ENCODE results near the gene CD72.
"Not testable (repeated sequence)": the region's sequence is repeated elsewhere in the genome, so short reads cannot be mapped to it uniquely, and the experiment has no call there.

The CD72 gene

DNA sequence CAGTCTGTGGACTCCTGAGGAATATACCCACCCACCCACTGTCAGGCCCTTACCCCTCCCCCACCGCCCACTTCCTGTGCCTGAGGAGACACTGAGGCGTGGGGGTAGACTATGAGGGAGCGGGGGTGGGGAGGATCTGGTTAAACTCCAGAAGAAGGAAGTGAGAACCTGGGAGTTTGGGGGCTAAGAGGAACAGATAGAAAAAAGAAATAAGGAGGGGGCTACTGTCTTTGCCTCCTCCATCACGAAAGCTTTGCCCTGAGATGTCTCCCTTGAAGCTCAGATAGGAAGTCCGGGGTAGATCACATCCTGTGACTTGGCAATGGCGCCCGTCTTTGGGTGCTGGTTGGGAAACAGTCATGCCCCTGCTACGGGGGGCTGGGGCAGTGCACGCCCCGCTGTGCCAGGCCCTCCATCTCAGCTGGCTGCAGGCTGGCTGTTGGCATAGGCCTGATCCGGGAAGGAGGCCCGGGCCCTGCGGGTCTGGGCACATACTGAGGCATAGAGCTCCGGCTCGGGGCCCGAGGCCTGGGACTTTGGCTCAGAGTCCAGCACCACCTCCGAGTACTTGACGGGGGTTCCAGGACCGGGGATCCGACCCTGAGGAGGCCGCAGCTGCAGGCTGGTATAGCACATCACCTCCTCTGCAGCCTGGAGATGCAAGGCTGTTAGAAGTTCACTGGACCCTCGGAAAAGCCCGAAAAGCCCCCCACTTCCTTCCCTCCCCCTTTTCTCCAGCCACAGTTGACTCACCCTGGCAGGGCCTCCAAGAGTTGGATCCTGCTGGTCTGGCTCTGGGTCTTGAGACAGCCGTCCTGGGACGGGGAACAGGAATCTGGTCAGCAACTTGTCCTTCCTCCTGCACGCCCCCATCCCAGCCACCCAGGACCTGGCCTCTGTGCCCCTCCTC, 31.5 kb upstream of the CD72 start:
- DNase-seq: peak; percentile 83

GRCh38 chr9:35646533-35647265, 28.5 kb upstream of the CD72 start:
- peak; percentile 83 for DNase-seq

DNA sequence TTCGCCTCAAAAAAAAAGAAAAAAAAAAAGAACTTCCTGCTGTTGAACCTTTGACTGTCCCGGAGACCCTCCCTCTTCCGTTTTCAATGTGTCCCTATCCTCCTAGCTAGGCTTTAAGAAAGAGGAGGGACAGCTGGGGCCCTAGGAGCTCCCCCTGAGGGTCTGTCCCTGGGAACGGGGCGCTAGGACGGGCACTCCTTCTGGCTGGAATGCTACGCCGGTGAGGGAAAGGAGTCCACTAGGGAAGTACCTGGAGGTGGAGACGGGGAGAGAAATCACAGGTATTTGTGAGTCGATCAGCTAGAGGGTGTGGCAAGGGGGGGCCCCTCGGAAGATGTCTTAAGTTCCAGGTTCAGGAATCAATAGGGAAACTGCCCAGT, 27.9 kb upstream of the CD72 start:
- peak; percentile 9 for DNase-seq

DNA sequence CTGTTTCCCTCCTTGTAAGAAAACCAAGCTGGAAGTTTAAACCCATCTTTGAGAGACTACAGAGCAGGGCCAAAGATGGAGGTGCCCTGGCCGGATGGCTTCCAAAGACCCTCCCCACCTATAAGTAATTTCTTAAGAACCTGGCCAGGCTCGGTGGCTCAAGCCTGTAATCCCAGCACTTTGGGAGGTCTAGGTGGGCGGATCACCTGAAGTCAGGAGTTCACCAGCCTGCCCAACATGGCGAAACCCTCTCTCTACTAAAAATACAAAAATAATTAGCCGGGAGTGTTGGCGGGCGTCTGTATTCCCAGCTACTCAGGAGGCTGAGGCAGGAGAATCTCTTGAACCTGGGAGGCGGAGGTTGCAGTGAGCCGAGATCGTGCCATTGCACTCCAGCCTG, 27.5 kb upstream of the CD72 start:
- not testable (repeated sequence) for DNase-seq

- DNase-seq: no peak
Observed at GRCh38 chr9:35643046-35643445, 24.8 kb upstream of the CD72 start.

DNA sequence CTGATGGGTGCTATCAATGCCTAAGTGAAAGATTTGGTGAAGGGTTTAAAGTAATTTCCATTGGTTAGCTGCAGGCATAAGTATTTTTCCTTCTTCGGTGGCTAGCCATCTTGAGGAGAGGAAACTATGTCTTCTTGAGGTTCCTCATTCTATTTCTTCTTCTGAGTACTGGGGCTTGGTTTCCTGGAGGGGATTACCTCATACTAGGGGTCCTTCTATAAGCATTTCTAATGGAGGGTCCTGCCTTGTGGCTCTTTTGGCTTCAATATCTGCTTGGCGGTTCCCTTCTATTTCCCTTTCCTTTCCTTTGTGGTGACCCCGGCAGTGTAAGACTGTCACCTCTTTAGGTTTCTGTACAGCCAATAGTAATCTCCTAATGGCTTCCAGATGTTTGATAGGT, 23.3 kb upstream of the CD72 start:
- peak; percentile 67 for DNase-seq

- not testable (repeated sequence) for DNase-seq
Observed at GRCh38 chr9:35640431-35640830, 22.2 kb upstream of the CD72 start.

DNA sequence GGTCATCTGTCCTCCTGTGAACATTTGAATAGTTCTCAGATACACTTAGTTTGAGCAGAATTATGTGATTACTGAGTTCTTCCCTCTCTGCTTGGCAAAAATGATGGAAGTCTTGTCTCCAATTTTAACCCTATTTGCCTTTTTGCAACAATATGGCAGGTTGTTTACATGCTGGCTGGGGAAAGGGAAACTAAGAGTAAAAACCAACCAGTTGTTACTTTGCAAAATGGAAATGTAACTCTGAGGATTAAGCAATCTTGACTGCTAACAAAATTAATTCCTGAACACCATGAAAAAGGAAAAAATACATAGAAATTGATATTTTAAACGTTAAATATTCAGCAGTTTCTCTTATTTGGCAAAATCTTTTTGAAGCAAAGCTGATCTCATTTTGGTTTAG, 21.4 kb upstream of the CD72 start:
- peak; percentile 14 for DNase-seq

DNA sequence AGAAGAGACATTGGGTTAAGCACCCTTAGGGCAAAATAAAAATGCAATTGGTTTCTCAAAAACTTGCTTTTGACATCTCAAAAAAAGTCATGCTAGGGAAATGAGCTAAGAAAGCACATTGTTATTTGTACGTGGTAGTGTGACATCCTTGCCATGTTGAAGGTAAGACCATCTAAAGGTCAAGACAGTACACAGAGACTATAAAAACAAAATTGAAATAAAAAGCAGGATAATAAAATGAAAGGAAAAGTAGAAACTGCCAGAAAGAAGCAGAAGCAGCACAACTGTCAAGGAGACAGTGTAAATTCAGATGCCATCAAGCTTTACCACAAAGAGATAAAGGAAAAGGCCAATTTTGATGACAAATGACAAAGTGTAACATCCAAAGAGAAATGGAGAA, 21.0 kb upstream of the CD72 start:
- DNase-seq: not testable (repeated sequence)

GRCh38 chr9:35638751-35639150, 20.5 kb upstream of the CD72 start:
- not testable (repeated sequence) for DNase-seq

DNA sequence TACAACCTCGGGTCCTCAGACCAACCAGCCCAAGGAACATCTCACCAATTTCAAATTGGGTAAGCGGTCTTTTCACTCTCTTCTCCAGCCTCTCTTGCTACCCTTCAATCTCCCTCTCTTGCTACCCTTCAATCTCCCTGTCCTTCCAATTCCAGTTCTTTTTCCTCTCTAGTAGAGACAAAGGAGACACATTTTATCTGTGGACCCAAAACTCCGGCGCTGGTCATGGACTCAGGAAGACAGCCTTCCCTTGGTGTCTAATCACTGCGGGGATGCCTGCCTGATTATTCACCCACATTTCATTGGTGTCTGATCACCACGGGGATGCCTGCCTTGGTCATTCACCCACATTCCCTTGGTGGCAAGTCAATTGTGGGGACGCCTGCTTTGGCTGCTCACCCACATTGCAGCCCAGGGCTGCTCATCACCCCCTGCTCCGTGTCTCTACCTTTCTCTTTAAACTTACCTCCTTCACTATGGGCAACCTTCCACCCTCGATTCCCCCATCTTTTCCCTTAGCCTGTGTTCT, 19.3 kb upstream of the CD72 start:
- not testable (repeated sequence) for DNase-seq

GRCh38 chr9:35636877-35637246, 18.6 kb upstream of the CD72 start:
- DNase-seq: not testable (repeated sequence)

GRCh38 chr9:35636135-35636876, 18.1 kb upstream of the CD72 start:
- DNase-seq: peak; percentile 65

DNA sequence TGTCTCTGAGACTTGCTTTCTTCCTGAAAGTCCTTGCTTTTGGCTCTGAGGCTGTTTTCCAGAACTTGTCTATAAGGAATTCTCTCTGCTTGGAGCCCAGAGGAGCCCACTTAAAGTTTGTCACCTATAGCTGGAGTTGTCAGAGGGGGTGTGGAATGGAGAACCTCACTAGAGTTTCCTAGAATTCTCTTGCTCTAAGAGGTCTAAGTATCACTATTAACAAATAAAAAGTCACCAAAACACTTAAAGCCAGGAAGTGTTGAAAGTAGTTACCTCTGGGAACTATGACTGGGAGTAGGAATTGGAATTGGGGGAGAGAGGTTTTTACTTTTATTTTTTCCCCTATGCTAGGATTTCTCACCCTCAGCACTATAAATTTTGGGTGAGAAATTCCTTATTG, 17.5 kb upstream of the CD72 start:
- peak; percentile 13 for DNase-seq

DNA sequence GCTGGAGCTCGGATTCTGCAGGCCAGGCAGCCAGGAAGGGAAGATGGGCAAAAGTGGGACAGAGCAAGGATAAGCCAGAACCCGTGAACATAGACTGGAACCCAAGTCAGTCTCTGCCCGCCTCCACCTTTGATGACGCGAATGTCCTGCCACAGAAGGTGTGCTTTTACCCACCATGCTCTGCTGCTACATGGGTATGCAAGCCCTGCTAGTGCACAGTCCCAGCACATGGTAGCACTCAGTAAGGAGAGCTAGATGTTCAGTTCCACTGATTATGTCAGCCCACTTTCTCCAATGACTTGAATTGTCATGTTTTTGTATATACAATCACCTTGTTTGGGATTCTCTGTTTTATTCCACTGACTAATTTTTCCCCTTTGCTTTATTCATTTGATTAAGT, 11.4 kb upstream of the CD72 start:
- DNase-seq: no peak

GRCh38 chr9:35628389-35628991, 10.3 kb upstream of the CD72 start:
- DNase-seq: no peak

- DNase-seq: no peak
Observed at GRCh38 chr9:35627575-35627974, 9.4 kb upstream of the CD72 start.

GRCh38 chr9:35619800-35620158, 1.6 kb upstream of the CD72 start:
- no peak for DNase-seq

GRCh38 chr9:35618854-35619799, 914 bp upstream of the CD72 start:
- DNase-seq: peak; percentile 99

GRCh38 chr9:35617548-35617947, 665 bp downstream of the CD72 start:
- DNase-seq: no peak

- DNase-seq: peak; percentile 55
Observed at GRCh38 chr9:35616681-35617459, 1.3 kb downstream of the CD72 start.

Measured in MV-4-11 (cell line).